Stimulated activated CD4-positive, alpha-beta T cell treated with anti-CD3 and anti-CD28 coated beads, Interleukin-12 subunit alpha, Interleukin-12 subunit beta, amount 100 ng/mL, for 24 hours (primary cell): ENCODE measurements around the gene NBR1.
"Not testable (repeated sequence)": the region's sequence is repeated elsewhere in the genome, so short reads cannot be mapped to it uniquely, and the experiment has no call there.

Experiments used
- DNase-seq, 2 experiments: peaks; one replicate each; pipeline ENCODE4 v3.0.0-alpha.2; 2020; ENCODE audit warnings: low read depth in 2 of 2

Gene NBR1

DNA sequence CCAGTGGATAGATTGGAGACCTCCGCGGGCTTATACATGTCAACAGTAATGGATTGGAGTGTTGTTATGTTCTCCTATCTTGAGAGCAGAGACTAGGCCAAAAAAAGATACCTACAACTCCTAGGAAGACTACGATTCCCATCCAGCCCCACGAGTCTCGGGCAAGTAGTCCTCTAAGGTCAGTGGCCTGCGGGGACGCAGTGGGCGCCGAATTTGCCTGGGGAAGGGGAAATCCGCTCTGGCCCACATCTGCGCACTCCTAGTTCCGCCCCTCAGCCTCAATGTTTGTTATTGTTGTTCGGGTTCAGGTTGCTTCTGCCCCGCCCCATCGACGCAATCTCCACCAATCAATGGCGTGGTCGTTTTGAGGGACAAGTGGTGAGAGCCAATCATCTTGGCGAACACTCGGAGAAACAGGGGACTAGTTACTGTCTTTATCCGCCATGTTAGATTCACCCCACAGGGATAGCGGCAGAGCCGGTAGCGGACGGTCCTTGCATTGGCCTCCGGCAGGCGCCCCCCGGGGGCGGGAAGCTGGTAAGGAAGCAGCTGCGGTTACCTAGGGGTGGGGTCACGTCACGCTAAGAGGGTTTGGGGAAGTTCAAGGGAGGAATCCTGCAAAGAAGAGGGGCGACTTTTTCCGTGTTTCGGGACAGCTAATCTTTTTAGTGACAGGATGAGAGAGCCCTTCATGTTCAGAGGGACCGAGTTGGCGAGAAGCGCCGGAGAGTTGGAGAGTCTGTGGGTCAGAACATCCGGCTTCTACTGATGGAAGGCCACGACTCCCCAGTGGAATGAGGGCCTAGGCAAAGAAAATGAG lies at the start of gene NBR1:
NBR1 (plus strand) TSS at position 449 of the 820 bp plus-strand sequence. CDS start 4,586 bp downstream, outside the sequence.
- peak; percentile 89 to 92 for DNase-seq

- peak; percentile 88 to 93 for DNase-seq
These were observed 45.7 kb upstream of the NBR1 start, which contains the start of gene BRCA1 for GRCh38 chr17:43125133-43125966. Gene BRCA1, minus strand, starts transcription at chr17:43125364. Its CDS starts 1,268 bp downstream, at chr17:43124096.

- DNase-seq: no peak
These were observed 44.8 kb upstream of the NBR1 start for GRCh38 chr17:43125967-43126910.

GRCh38 chr17:43126911-43127290 lies 44.1 kb upstream of the NBR1 start:
- no peak for DNase-seq

DNA sequence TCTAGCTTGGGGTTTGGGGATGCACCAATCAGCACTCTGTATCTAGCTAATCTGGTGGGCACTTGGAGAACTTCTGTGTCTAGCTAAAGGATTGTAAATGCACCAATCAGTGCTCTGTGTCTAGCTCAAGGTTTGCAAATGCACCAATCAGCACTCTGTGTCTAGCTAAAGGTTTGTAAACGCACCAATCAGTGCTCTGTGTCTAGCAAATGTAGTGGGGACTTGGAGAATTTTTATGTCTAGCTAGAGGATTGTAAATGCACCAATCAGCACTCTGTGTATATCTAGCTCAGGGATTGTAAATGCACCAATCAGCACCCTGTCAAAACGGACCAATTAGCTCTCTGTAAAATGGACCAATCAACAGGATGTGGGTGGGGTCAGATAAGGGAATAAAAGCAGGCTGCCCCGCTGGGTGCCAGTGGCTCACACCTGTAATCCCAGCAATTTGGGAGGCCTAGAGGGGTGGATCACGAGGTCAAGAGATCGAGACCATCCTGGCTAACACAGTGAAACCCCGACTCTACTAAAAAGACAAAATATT lies 43.6 kb upstream of the NBR1 start:
- DNase-seq: not testable (repeated sequence)

GRCh38 chr17:43129671-43130010 lies 41.4 kb upstream of the NBR1 start:
- no peak for DNase-seq

- DNase-seq: no peak
These were observed 38.9 kb upstream of the NBR1 start for GRCh38 chr17:43132117-43132516.

- not testable (repeated sequence) for DNase-seq
These were observed 37.6 kb upstream of the NBR1 start for GRCh38 chr17:43133439-43133838.

- no peak for DNase-seq
These were observed 36.1 kb upstream of the NBR1 start for GRCh38 chr17:43134774-43135453.

DNA sequence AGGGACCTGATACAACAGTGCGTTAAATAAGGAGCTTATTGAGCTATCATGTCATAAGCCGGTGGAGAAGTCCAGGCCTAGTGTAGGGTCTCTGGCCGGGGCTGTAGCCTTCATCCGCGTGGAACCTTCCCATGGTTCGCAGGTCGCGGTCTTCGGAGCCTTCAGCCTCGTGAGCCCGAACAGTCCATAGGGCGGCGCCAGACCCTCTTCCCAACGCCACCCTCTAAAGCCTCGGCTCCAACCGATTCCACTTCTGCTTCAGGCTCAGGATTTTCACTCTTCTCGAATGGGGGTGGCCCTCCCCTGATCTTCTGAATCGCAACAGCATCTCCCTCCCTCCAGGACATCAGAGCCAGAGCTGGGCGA lies 35.6 kb upstream of the NBR1 start:
- DNase-seq: no peak

DNA sequence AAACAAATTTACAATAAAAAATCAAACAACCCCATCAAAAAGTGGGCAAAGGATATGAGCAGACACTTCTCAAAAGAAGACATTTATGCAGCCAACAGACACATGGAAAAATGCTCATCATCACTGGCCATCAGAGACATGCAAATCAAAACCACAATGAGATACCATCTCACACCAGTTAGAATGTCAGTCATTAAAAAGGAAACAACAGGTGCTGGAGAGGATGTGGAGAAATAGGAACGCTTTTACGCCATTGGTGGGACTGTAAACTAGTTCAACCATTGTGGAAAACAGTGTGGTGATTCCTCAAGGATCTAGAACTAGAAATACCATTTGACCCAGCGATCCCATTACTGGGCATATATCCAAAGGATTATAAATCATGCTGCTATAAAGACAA lies 34.4 kb upstream of the NBR1 start:
- DNase-seq: not testable (repeated sequence)

DNA sequence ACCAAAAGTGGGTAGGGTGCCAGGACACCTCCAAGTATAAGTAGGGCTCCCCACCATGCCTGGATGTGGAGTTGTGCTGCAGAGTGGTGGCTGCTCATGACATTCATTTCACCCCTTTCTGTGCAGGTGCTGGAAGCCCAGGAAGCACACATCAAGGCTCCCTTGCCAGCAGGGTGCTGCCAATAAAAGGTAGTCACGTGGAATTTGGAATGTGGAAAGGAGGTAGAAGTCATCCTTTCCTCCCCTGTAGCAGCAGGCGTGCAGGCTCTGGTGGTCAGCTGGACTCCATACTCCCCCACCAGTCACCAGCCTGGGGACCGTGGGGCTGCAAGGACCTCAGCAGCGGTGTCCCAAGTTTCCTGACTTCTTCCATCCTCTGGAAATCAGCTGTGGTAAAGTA lies 32.5 kb upstream of the NBR1 start:
- not testable (repeated sequence) for DNase-seq

- DNase-seq: no peak
These were observed 30.4 kb upstream of the NBR1 start for GRCh38 chr17:43140396-43141332.

DNA sequence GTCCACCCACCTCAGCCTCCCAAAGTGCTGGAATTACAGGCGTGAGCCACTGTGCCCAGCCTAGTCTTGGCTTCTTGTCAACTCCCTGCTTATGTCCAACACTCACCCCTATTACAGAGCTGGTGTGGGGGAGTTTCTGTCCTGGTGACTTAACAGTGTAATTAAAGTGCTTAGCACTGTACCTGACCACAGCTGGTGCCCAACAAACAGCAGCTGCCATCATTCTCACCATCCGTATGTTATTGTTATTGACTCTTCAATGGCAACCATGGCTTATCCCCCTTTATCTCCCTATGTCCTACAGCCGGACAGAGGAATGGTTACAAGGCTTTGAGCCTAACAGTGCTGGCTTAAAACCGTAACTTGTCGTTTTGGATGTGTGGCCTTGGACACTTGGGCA lies 28.9 kb upstream of the NBR1 start:
- no peak for DNase-seq

GRCh38 chr17:43143201-43143600 lies 27.8 kb upstream of the NBR1 start:
- DNase-seq: no peak

- no peak for DNase-seq
These were observed 24.4 kb upstream of the NBR1 start for GRCh38 chr17:43146649-43147048.

DNA sequence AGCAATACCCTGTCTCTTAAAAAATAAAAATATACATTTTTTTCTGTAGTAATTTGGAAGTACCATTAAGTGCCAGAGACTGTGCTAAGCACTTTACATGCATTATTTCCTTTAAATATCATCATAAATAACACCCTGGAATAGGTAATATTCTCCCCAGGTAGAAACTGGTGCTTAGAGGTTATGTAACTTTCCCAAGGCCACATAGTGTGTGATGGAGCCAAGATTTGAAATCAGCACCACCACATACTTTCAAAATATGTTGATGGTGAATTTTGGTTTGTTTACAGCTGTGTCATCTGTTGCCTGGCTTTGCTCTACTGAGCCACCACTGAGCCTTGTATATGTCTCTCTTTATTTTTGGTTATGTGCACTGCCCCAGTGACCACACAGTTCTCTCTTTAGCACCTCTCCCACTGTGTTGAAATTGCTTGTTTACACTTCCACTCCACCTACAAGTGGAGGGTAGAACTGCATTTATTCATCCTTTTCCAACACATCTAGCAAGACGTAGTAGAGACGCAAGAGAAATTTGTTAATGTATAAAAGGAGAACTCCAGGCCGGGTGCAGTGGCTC lies 19.0 kb upstream of the NBR1 start:
- DNase-seq: no peak

- not testable (repeated sequence) for DNase-seq
These were observed 17.7 kb upstream of the NBR1 start for GRCh38 chr17:43153197-43153835.

DNA sequence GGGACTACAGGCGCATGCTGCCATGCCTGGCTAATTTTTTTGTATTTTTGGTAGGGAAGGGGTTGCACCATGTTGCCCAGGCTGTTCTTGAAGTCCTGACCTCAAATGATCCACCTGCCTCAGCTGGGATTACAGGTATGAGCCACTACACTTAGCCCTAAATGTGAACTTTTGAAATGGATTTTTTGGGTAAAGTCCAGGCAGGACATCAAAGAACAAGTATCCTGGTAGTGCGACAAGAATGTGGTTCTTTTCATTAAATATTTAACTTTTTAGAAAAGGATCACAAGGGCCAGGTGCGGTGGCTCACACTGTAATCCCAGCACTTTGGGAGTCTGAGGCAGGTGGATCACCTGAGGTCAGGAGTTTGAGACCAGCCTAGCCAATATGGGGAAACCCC lies 15.3 kb upstream of the NBR1 start:
- no peak for DNase-seq
